K562 (cell line): ENCODE measurements around the gene CENPE. TPM values are rescaled to one million over a fixed set of nuclear protein-coding genes. Genes with fewer than 3 reads are reported as not detected.

Experiments
- ARNT ChIP-seq, 2 experiments: fragments of 450-650 bp; IDR thresholded peaks; 2 replicates each; pipeline ENCODE4 v1.6.1; 2016; ENCODE audit warnings: mild to moderate bottlenecking in 1 of 2
- FOXP4 ChIP-seq: sonication (generic); formaldehyde crosslinking; IDR thresholded peaks from 2 replicates; pipeline ENCODE4 v1.8.0; 2022; ENCODE audit warnings: mild to moderate bottlenecking, missing genetic modification reagents, borderline replicate concordance
- GABPB1 ChIP-seq: sonication (generic); formaldehyde crosslinking; IDR thresholded peaks from 2 replicates; pipeline ENCODE4 v1.8.0; 2022; ENCODE audit warnings: mild to moderate bottlenecking, missing genetic modification reagents
- GTF2F1 ChIP-seq: IDR thresholded peaks from 2 replicates; pipeline ENCODE4 v1.6.1; 2011; ENCODE audit warnings: low read depth, low read length, improper control_type of control experiment
- HLTF ChIP-seq: fragments of 450-650 bp; IDR thresholded peaks from 2 replicates; pipeline ENCODE4 v1.6.1; 2016
- HNRNPL ChIP-seq: fragments of 200-400 bp; formaldehyde crosslinking; IDR thresholded peaks from 2 replicates; pipeline ENCODE4 v1.6.1; 2017; ENCODE audit warnings: low read depth, mild to moderate bottlenecking, low read length
- LARP7 ChIP-seq: fragments of 450-650 bp; IDR thresholded peaks from 2 replicates; pipeline ENCODE4 v1.6.1; 2016
- MLX ChIP-seq, 2 experiments: fragments of 450-650 bp in 1 of 2; sonication (generic) in 1 of 2; formaldehyde crosslinking; conservative IDR thresholded peaks; 2 replicates each; pipeline versions ENCODE4 v1.4.0 to v1.8.1; 2020 to 2022; ENCODE audit warnings: mild to moderate bottlenecking in 1 of 2, missing genetic modification reagents in 1 of 2
- NCOA6 ChIP-seq: fragments of 450-650 bp; IDR thresholded peaks from 2 replicates; pipeline ENCODE4 v1.6.1; 2017; ENCODE audit warnings: mild to moderate bottlenecking
- NEUROD1 ChIP-seq: fragments of 150-350 bp; IDR thresholded peaks from 2 replicates; pipeline ENCODE4 v1.6.1; 2014; ENCODE audit warnings: borderline replicate concordance, low read length, low read depth; ENCODE audit not compliant: partially characterized antibody
- RERE ChIP-seq: sonication (generic); formaldehyde crosslinking; IDR thresholded peaks from 2 replicates; pipeline ENCODE4 v1.8.0; 2023; ENCODE audit warnings: missing genetic modification reagents, mild to moderate bottlenecking, borderline replicate concordance
- ZBTB11 ChIP-seq, 3 experiments: fragments of 200-800 bp in 1 of 3; fragments of 250-450 bp in 1 of 3; fragments of 450-650 bp in 1 of 3; sonication (Bioruptor Pico) in 1 of 3; sonication (Bioruptor generic) in 1 of 3; formaldehyde crosslinking in 1 of 3; IDR thresholded peaks; 2 replicates each; pipeline versions ENCODE4 v1.6.1 to v1.8.0; 2016 to 2022; ENCODE audit warnings: mild to moderate bottlenecking in 2 of 3, missing genetic modification characterization in 2 of 3, missing compliant biosample characterization in 1 of 3, moderate library complexity in 1 of 3
- ZNF197 ChIP-seq: fragments of 200-800 bp; sonication (Bioruptor generic); IDR thresholded peaks from 2 replicates; pipeline ENCODE4 v1.6.1; 2016; ENCODE audit warnings: low read depth, missing genetic modification characterization, missing compliant biosample characterization
- ZNF695 ChIP-seq: fragments of 450-650 bp; formaldehyde crosslinking; IDR thresholded peaks from 2 replicates; pipeline ENCODE4 v1.4.0; 2020; ENCODE audit warnings: mild to moderate bottlenecking, moderate library complexity
- polyA plus RNA-seq, 8 experiments: library from polyadenylated mRNA; depleted of rRNA in 4 of 8; stranded (reverse) in 5 of 8; unstranded in 3 of 8; fragments of >200 nt; fragmentation: Nextera tagmentation in 2 of 8; fragmentation: Illumina TruSeq in 1 of 8; extraction: Ambion mirVana in 2 of 8; extraction: Trizol in 1 of 8; gene quantifications; 2 replicates each; pipeline versions ENCODE4 v1.2.1 to v1.2.3, GENCODE V29; 2011 to 2014; ENCODE audit warnings: inconsistent platforms in 1 of 8, missing spikeins in 1 of 8
- total RNA-seq, 7 experiments: library from RNA; depleted of rRNA in 6 of 7; stranded (reverse); fragments of >200 nt in 6 of 7; fragmentation: Illumina TruSeq in 2 of 7; extraction: Trizol in 2 of 7; gene quantifications; 2 replicates each; pipeline versions ENCODE4 v1.2.1 to v1.2.3, GENCODE V29; 2011 to 2021; ENCODE audit warnings: low replicate concordance in 1 of 7

CENPE gene
- total and polyA plus RNA-seq, 9 of the 15 experiments (the other 6 are each of a cell fraction or from before 2014, with no cell fraction given), result 9.9 to 53.2 (median 27.4) TPM

GRCh38 chr4:103075894-103076746 is 122.0 kb downstream of the CENPE start (continued):
- TF ChIP-seq RERE (CRISPR knock-in tag) (peak; percentile 83), NEUROD1 (no peak), ZBTB11 (CRISPR knock-in tag; IDR thresholded peaks at IDR 0.05) (peak in 1 of 3 experiments; percentile 42; a peak in 1 of 6 replicates), HLTF (no peak), HNRNPL (peak; percentile 69), FOXP4 (CRISPR knock-in tag) (peak; percentile 96; the same call in 1 of the 2 replicates), ZNF197 (CRISPR knock-in tag) (no peak), GTF2F1 (no peak; the same call in 1 of the 2 replicates), LARP7 (no peak), ZNF695 (CRISPR knock-in tag) (no peak), GABPB1 (peak; percentile 83), MLX (CRISPR knock-in tag; conservative IDR thresholded peaks at IDR 0.05) (no peak), ARNT (IDR thresholded peaks at IDR 0.05) (no peak), NCOA6 (no peak)
